GM10248 (cell line): ENCODE measurements around the gene MBD3.

Source experiments
- CTCF ChIA-PET: fragments of 300-600 bp; sonication (Branson Sonifier 250); formaldehyde crosslinking; extraction: SDS; loops from one replicate; lab custom pipeline; 2021; ENCODE audit warnings: antibody characterized with exemption; lab: Yijun Ruan, JAX
- POLR2A ChIA-PET: fragments of 350-650 bp; sonication (Branson Sonifier 250); formaldehyde crosslinking; extraction: SDS; loops from one replicate; lab custom pipeline; 2020; ENCODE audit warnings: antibody characterized with exemption; lab: Yijun Ruan, JAX
- DNase-seq: peaks from one replicate; pipeline ENCODE4 v3.0.0; 2012; ENCODE audit errors: extremely low spot score
- TF ChIP-seq, protein P1 (sequence below): IDR thresholded peaks from 2 replicates; pipeline ENCODE4 v1.5.1; 2012; ENCODE audit warnings: mild to moderate bottlenecking, low read depth; ENCODE audit errors: extremely low read depth, missing control alignments, control extremely low read depth

Gene MBD3

DNA sequence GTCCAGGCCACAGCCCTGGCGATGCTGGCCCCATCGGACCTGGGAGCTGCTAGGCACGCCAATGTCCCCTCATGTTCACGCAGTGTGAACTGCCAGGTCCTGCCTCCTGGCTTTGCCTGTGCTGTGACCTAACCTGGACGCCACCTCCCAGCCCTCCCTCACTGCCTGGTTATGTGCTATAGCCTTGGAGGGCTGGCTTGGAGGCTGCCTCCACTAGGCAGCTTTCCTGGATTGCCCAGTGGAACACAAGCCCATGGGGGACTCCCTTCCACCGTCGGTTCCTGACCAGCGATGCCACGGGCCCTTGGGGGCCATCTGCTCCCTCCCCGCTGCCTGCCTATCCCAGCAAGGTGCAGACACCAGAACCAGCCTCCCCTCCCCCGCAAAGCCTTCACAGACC lies 27.8 kb upstream of the MBD3 start:
- ChIA-PET CTCF (interaction anchor here (1.1 kb wide), 1 partner anchor 206 kb away, joined by 3 read pairs; no protein-coding TSS in a partner anchor), POLR2A (no interaction called here)
- TF ChIP-seq, protein P1, sequence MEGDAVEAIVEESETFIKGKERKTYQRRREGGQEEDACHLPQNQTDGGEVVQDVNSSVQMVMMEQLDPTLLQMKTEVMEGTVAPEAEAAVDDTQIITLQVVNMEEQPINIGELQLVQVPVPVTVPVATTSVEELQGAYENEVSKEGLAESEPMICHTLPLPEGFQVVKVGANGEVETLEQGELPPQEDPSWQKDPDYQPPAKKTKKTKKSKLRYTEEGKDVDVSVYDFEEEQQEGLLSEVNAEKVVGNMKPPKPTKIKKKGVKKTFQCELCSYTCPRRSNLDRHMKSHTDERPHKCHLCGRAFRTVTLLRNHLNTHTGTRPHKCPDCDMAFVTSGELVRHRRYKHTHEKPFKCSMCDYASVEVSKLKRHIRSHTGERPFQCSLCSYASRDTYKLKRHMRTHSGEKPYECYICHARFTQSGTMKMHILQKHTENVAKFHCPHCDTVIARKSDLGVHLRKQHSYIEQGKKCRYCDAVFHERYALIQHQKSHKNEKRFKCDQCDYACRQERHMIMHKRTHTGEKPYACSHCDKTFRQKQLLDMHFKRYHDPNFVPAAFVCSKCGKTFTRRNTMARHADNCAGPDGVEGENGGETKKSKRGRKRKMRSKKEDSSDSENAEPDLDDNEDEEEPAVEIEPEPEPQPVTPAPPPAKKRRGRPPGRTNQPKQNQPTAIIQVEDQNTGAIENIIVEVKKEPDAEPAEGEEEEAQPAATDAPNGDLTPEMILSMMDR, result no peak
- DNase-seq, result no peak

DNA sequence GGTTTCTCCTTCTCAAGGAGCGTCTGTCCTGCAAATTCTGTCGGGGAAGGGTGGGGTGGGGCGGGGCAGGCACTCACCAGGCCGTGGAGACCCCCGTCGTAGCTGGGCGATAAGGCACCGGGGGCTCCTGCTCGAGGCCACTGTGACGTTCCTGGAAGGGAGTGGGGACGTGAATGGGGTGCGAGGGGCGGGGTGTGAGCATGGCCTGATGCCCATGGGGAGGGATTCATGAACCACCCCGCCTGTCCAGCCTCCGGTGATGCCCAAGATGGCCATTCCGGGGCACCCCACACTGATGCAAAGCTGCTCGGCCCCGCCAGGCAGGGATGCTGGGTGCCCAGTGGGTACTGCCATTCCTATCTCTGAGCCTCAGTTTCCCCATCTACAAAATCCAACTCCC lies 27.0 kb upstream of the MBD3 start:
- CTCF ChIA-PET, result no interaction called here
- DNase-seq, result no peak
- TF ChIP-seq, protein P1, result no peak
- POLR2A ChIA-PET, result no interaction called here

DNA sequence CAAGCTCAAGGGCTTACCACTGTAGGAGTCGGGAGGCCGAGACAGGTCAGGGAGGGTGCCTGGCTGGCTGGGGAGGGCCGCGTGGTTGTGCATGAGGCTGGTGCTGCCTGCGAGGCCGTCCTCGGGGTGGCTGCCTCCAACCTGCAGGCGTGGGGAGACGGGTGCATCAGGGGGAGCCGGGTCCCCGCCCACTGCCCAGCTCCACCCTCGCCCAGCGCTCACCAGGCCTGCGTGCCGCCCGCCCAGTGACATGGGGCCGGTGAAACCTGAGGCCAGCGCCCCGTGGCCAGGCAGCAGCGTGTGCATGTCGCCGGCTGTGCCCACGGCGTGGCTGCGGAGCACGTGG lies 26.4 kb upstream of the MBD3 start:
- POLR2A ChIA-PET, result no interaction called here
- TF ChIP-seq, protein P1, result no peak
- DNase-seq, result no peak
- CTCF ChIA-PET, result no interaction called here

DNA sequence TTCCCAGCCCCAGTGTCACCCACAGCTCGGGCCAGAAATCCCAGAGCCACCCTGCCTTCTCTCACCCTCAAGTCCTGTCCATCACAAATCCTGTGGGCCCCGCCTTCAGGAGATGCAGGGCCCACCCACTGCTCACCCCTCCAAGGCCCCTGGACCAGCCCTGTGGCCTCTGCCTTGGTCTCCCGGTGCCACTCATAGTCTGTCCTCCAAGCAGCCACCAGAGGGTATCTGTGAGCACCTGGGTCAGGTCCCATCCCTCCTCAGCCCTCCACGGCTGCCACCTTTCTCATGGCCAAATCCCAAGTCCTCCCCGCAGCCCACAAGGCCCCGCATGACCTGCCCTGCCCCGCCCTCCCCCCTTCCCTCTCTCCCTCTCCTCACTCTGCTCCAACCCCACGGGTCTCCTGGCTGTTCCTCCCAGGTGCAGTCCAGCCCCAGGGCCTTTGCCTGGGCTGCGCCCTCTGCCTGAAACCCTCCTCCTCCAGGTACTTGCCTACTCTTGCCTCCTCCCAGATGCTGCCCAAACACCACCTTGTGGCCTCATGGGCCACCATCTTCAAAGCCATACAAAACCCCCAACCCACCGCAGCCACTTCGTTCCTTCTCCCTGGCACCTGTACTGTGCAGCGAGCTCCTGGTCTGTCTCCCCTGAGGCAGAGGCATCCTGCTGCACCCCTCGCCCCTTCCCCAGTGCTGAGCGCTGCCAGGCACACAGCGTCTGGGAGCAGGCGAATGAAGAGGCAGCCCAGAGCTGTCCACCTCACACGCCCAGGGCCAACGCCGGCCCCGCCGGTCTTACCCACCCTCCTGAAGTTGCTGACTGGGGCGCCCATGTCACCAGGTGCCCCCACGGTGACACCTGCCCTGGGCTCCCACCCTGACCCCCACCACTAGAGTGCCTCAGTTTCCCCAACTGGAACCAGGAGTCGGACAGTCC lies 25.8 kb upstream of the MBD3 start:
- TF ChIP-seq, protein P1, result peak; percentile 54
- DNase-seq, result peak; percentile 73
- CTCF ChIA-PET, result interaction anchor here (1.3 kb wide), 1 partner anchor 31 kb away, joined by 3 read pairs; no protein-coding TSS in a partner anchor

DNA sequence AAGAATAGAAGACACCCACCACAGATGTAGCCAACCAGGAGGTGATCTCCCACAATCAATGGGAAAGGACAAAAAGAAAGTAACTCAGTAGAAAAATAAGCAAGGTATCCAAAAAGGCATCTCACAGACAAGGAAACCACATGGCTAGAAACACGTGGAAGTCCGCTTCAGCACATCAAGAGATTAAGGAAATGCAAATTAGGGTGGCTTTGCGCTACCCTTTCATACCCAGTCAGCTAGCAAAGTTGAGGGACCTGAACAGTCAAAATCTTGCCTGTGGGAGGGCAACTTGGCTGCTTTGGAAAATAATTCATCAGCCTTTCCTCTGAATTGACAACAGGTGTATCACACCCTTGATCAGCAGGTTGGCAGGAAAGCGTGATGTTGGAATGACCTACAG lies 24.2 kb upstream of the MBD3 start:
- ChIA-PET CTCF (interaction anchor here (0.9 to 1.4 kb wide), 3 partner anchors 11 to 55 kb away, joined by 3 to 6 read pairs (median 3); partner anchors contain the start of gene UQCR11), POLR2A (no interaction called here)
- TF ChIP-seq, protein P1, result no peak
- DNase-seq, result no peak

More for the DNA sequence above, 25.8 kb upstream of the MBD3 start:
- POLR2A ChIA-PET, result no interaction called here

DNA sequence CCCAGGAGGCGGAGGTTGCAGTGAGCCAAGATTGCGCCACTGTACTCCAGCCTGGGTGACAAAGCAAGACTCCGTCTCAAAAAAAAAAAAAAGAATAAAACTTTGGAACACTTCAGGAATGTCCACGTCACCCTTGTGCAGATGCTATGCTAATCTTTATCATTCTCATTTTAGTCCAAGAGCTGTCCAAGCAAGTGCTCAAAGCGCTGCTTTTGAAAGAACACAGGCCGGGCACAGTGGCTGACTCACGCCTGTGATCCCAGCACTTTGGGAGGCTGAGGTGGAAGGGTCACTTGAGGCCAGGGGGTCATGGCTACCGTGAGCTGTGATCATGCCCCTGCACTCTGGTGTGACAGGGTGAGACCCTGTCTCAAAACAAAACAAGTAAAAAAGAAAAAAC lies 23.7 kb upstream of the MBD3 start:
- DNase-seq, result no peak
- ChIA-PET POLR2A (interaction anchor here (0.7 kb wide), 1 partner anchor 172 kb away, joined by 4 read pairs; no protein-coding TSS in a partner anchor), CTCF (interaction anchor here (0.9 to 1.4 kb wide), 2 partner anchors 11 to 56 kb away, joined by 3 to 6 read pairs; partner anchors contain the start of gene UQCR11)
- TF ChIP-seq, protein P1, result no peak
